GM18502 (cell line): ENCODE measurements around the gene MRPL12.
A peak's percentile ranks its signal among the peaks of the same experiment; 100 is the strongest.

Source experiments
- ATAC-seq: cut with Tn5 transposase; IDR thresholded peaks from one replicate; pipeline ENCODE4 v1.9.1; 2021; ENCODE audit warnings: mild to moderate bottlenecking; ENCODE audit not compliant: unreplicated experiment, poor library complexity

The MRPL12 gene

GRCh38 chr17:81681672-81682071, 21.5 kb upstream of the MRPL12 start:
- ATAC-seq: no peak

- ATAC-seq: no peak
Observed at GRCh38 chr17:81682565-81683207, 20.5 kb upstream of the MRPL12 start.

DNA sequence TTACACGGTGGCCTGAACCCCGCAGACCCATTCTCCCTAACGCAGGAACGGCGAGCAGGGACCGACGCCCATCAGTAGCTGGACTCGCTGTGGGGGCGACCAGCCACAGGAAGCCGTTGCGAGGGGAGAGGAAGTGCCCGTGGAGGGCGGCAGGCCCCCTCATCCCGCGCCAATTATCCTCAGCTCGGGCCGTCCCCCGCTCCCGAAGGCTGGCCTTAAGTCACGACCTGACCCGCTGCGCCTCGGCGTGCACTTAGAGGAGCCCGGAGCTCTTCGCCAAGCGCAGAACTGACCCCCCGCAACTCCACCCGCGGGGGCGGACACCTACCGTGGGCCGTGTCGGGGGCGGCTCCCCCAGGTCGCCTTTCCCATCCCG, 20.0 kb upstream of the MRPL12 start:
- ATAC-seq: peak; percentile 20

- peak; percentile 90 for ATAC-seq
Observed at GRCh38 chr17:81683584-81684441, 19.4 kb upstream of the MRPL12 start, which contains the start of the genes ARL16 and HGS. Gene ARL16, minus strand, starts transcription at chr17:81683797. Its CDS starts 44 bp downstream, at chr17:81683753. Gene HGS, plus strand, starts transcription at chr17:81684011. Its CDS starts 56 bp downstream, at chr17:81684067.

GRCh38 chr17:81684442-81684911, 18.7 kb upstream of the MRPL12 start:
- ATAC-seq: no peak

DNA sequence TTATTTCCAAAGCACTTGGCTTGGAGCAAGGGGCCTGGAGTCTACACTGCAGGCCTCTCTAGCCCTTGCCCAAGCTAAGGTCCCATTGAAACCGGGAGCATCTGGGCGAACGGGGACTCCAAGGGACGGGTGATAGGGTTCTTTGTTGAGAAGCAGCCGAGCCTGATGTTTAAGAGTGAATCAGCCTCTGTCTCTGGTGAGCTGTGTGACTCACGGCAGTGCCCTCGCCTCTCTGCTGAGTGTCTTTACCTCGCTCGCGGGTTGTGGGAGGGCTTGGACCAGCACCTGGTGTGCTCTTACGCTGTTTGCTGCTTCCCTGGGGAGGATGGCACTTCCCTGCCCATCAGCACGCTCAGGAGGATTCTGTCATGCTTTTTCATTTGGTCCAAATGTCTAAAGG, 18.1 kb upstream of the MRPL12 start:
- no peak for ATAC-seq

DNA sequence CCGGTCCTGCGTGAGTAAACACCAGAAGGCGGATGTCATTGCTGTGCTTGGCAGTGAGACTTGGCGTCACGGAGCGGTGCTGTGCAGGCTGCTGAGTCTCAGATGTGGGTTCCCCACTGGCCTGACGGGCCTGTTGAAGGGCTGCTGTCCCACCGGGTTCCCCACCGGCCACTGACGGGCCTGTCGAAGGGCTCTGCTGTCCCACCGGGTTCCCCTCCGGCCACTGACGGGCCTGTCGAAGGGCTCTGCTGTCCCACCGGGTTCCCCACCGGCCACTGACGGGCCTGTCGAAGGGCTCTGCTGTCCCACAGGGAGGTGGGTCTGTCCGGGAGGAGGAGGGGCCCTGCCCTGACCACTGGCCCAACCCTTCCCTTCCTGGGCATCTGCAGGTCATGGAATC, 16.6 kb upstream of the MRPL12 start:
- ATAC-seq: no peak

DNA sequence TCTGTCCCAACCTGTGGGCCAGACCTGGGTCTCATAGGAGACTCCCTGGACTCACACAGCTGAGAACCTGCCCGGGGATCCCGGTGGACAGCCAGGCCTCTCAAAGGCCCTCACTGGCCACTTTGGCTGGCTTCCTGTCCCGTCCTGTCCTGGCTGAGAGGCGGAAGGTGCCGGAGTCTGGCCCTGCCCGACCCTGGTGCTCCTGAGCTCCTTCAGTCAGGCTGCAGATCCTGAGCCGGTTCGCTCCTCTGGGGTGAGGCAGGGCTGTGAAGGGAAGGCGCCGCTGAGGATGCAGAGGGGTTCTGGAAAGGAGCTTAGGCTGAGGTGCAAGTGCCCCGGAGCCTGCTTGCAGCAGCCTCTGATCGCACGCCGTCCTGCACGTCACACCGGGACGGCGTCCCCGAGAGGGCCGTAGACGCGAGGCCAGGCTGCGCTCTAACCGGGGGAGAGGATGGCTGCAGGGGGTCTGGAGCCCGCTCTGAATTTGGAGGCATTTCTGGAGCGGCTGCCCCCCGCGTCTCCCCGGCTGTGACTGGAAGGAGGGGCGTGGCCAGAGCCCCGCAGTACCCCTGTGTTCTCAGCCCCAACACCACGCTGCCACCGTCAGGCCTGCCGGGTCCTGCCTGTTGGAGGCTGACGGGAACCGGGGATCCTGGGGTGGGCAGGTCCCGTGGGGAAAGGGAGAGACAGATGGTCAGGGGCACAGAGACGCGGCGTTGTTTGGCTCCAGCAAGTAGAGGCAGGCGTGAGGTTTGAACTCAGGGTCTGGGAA, 15.2 kb upstream of the MRPL12 start:
- no peak for ATAC-seq

GRCh38 chr17:81688616-81689015, 14.6 kb upstream of the MRPL12 start:
- ATAC-seq: no peak

DNA sequence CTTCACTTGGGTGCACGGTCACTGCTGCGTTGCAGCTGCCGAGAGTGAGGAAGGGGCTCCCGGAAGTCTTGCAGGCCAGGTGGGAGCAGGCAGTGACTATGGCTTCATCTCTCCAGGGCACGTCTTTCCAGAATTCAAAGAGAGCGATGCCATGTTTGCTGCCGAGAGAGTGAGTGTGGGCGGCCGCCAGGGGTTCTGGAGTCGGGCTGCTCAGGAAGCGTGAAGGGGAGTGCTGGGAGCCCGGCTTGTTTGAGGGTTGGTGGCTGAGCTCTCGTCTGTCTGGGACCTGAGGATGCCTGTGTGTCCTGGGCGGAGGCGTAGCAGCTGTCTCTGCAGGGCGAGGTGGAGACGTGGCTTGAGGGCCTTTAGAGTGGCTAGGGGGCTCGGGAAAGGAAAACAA, 13.1 kb upstream of the MRPL12 start:
- no peak for ATAC-seq

DNA sequence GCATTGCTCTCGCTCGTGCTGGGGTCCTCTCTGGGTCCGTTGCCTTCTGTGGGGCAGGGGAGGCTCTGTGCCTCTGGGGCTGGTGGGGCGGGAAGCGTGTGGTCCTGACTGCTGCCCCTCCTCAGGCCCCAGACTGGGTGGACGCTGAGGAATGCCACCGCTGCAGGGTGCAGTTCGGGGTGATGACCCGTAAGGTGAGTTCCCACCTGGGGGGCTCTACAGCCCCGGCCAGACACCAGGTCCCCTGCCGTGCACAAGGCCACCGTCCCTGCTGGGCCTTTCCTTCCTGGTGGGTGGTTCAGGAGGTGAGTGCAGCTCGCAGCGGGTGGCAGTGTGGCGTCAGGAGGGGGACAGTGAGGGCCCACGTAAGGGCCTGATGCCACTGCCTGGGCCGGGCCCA, 12.6 kb upstream of the MRPL12 start:
- ATAC-seq: no peak

DNA sequence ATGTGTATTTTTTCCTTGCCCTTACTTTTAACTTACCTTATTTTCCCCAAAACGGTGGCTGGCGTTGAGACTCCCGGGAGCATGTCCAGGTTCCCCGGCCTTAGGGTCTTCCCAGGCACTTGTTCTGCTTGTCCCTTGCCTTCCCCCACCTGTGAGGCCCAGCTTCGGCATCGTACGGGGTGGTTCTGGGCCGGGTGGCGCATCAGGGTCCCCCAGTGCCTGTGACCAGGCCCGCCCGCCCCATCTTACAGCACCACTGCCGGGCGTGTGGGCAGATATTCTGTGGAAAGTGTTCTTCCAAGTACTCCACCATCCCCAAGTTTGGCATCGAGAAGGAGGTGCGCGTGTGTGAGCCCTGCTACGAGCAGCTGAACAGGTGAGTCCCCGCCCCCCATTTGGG, 12.0 kb upstream of the MRPL12 start:
- ATAC-seq: no peak

DNA sequence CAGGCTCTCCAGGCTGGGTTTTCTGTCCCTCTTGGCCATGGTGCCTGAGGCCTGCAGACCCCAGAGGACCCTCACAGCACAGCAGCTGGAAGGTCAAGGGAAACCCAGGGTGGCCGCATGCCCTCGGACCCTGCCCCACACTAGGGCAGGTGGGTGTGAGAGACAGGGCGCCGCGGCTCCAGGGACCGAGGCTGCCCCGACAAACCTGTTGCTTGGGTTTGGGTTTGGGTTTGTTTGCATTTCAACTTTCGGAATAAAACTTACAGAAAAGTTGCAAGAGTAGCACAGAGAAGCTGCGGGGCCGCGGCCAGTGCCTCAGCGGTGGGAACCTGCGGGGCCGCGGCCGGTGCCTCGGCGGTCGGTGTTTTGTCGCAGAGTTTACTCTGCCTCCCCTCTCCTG, 11.6 kb upstream of the MRPL12 start:
- ATAC-seq: no peak

GRCh38 chr17:81693509-81694210, 9.5 kb upstream of the MRPL12 start:
- no peak for ATAC-seq

GRCh38 chr17:81694810-81695209, 8.4 kb upstream of the MRPL12 start:
- ATAC-seq: no peak

- no peak for ATAC-seq
Observed at GRCh38 chr17:81695211-81695610, 8.0 kb upstream of the MRPL12 start.

- ATAC-seq: no peak
Observed at GRCh38 chr17:81695801-81696200, 7.4 kb upstream of the MRPL12 start.

- ATAC-seq: no peak
Observed at GRCh38 chr17:81696218-81696941, 6.8 kb upstream of the MRPL12 start.

- ATAC-seq: no peak
Observed at GRCh38 chr17:81697261-81698044, 5.7 kb upstream of the MRPL12 start.
